DLD1 (cell line): ENCODE data around the gene P2RX1.

Source experiments
- in situ Hi-C: cut with HindIII; loops from 2 replicates; pipeline ENCODE4 v1.10.0; 2017; ENCODE audit warnings: low sequenced_read_pairs

Gene P2RX1

GRCh38 chr17:3861761-3862681, 54.2 kb downstream of the P2RX1 start:
- in situ Hi-C loops, result loop anchor here (25.0 kb wide), 1 partner anchor 150 kb away; no protein-coding TSS in a partner anchor

GRCh38 chr17:3860939-3861700, 55.1 kb downstream of the P2RX1 start:
- in situ Hi-C loops, result loop anchor here (25.0 kb wide), 1 partner anchor 151 kb away; no protein-coding TSS in a partner anchor

GRCh38 chr17:3859940-3860339, 56.3 kb downstream of the P2RX1 start:
- in situ Hi-C loops, result loop anchor here (25.0 kb wide), 1 partner anchor 152 kb away; no protein-coding TSS in a partner anchor

- in situ Hi-C loops, result loop anchor here (25.0 kb wide), 1 partner anchor 155 kb away; no protein-coding TSS in a partner anchor
These were observed 58.8 kb downstream of the P2RX1 start for GRCh38 chr17:3857261-3858105.

- in situ Hi-C loops, result loop anchor here (25.0 kb wide), 1 partner anchor 158 kb away; no protein-coding TSS in a partner anchor
These were observed 62.1 kb downstream of the P2RX1 start for GRCh38 chr17:3854204-3854603.

- in situ Hi-C loops, result loop anchor here (25.0 kb wide), 1 partner anchor 160 kb away; no protein-coding TSS in a partner anchor
These were observed 63.7 kb downstream of the P2RX1 start for GRCh38 chr17:3852561-3852960.

- in situ Hi-C loops, result loop anchor here (25.0 kb wide), 1 partner anchor 161 kb away; no protein-coding TSS in a partner anchor
These were observed 64.7 kb downstream of the P2RX1 start for GRCh38 chr17:3851461-3852100.

GRCh38 chr17:3848229-3848835, 67.9 kb downstream of the P2RX1 start:
- in situ Hi-C loops, result no loop called here

GRCh38 chr17:3847165-3847670, 69.0 kb downstream of the P2RX1 start:
- in situ Hi-C loops, result no loop called here
